ENCODE results near the gene C11orf68.

The C11orf68 gene

GRCh38 chr11:65882120-65883057 lies 36.5 kb downstream of the C11orf68 start:
- DNase-seq (ENCODE audit: extremely low read depth, low read depth): no peak
- no peak for TF ChIP-seq CTCF (IDR thresholded peaks at IDR 0.05; ENCODE audit: low read depth, low read length)

- DNase-seq (ENCODE audit: extremely low read depth, low read depth): no peak
- TF ChIP-seq CTCF (IDR thresholded peaks at IDR 0.05; ENCODE audit: low read depth, low read length): no peak
Measured at GRCh38 chr11:65880844-65881421, 37.9 kb downstream of the C11orf68 start.

DNA sequence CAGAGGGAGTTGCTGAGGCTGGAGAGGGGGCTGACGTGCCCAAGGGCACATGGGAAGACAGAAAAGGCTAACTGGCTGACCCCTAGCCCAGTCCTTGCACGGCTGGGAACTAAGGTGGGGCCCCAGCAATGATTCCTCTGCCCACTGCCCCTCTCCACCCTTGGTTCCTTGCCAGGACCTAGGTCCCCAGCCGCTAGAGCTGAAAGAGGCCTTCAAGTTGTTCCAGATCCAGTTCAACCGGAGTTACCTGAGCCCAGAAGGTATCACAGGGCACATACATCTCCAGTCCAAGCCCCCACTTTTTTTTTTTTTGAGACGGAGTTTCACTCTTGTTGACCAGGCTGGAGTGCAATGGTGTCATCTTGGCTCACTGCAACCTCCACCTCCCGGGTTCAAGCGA lies 38.8 kb downstream of the C11orf68 start:
- TF ChIP-seq CTCF (IDR thresholded peaks at IDR 0.05; ENCODE audit: low read depth, low read length): no peak
- DNase-seq (ENCODE audit: extremely low read depth, low read depth): no peak

DNA sequence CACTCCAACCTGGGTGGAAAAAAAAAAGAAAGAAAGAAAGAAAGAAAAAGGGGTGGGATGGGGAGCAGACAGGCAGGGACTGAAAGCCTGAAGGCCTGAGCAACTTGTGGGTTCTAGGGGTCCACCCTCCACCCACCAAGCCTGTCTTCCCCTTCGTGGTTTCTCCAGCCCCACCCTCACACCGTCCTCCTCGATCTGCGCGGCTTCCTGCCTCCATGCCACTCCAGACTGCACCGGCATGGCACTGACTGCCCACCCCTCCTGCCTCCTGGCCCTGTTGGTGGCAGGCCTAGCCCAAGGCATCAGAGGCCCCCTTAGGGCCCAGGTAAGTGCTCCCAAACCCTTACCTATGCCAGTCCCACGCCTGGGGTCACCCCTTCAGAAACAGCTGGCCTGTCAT lies 39.2 kb downstream of the C11orf68 start, which contains the start of gene CTSW:
Gene CTSW (plus strand): TSS at position 221 of the 400 bp plus-strand sequence. CDS start 18 bp downstream, at position 239.
- no peak for DNase-seq (ENCODE audit: extremely low read depth, low read depth)

DNA sequence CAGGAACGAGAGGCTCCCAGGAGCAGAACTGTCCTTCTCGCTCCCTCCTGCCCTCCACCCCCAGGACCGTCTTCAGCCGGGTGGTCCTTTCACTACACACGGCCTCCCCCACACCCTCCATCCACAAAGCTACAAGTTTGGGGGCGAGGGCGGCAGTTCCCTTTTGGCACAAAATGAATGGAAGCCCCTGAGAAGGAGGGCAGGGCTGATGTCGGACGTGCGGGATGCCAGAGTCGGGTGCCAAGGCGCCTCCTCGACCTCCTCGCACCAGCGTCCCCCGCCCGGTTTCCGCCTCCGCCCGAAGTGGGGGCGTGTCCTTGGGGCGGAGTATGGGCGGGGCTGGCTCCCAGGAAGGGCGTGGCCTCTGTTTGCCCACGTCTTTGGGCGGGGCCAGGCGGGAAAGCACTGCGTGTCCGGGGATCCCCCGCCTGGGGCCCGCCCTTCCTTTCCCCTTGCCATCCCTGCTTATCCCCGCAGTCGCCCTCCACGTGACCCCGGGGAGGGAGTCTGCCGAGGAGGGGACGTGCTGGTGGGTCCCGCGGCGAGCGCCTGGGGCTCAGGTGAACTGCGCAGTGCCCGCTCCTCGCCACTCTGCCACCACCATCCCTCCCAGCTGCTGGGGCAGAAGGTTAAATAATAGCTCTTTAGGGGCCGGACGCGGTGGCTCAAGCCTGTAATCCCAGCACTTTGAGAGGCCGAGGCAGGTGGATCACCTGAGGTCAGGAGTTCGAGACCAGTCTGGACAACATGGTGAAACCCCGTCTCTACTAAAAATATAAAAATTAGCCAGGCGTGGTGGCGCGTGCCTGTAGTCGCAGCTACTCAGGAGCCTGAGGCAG lies 45.3 kb downstream of the C11orf68 start:
- DNase-seq (ENCODE audit: extremely low read depth, low read depth): peak; percentile 83
- TF ChIP-seq CTCF (IDR thresholded peaks at IDR 0.05; ENCODE audit: low read depth, low read length): no peak

More for the DNA sequence above, 39.2 kb downstream of the C11orf68 start, which contains the start of gene CTSW:
- TF ChIP-seq CTCF (IDR thresholded peaks at IDR 0.05; ENCODE audit: low read depth, low read length): no peak

GRCh38 chr11:65872586-65873317 lies 46.1 kb downstream of the C11orf68 start, which contains the start of gene EFEMP2:
TSS of gene EFEMP2 (minus strand) at chr11:65872800. CDS start at chr11:65872354, 446 bp downstream.
- DNase-seq (ENCODE audit: extremely low read depth, low read depth): no peak
- TF ChIP-seq CTCF (IDR thresholded peaks at IDR 0.05; ENCODE audit: low read depth, low read length): no peak

All from AG09319 (cell line).